ENCODE data around the gene OGFR. TPM values are rescaled to one million over a fixed set of nuclear protein-coding genes. Genes with fewer than 3 reads are reported as not detected.

OGFR gene
- total RNA-seq, 1 donor from 2014 or later = 96.5 TPM

- H3K4me1 ChIP-seq (ENCODE audit: insufficient read depth, low read length) = peaks cover 19% of the 10 kb centered on the region
- H3K36me3 Mint-ChIP-seq (ENCODE audit: low read depth, unreplicated experiment) = no peaks in the 10 kb centered on the region
- H3K9me3 Mint-ChIP-seq (ENCODE audit: unreplicated experiment) = no peaks in the 10 kb centered on the region
- H3K4me3 ChIP-seq (ENCODE audit: insufficient read depth, low read depth, low read length) = no peak overlapping the region
- no peaks in the 10 kb centered on the region for H3K9me3 ChIP-seq (ENCODE audit: insufficient read depth, low read depth, low read length)
- no peak for FAIRE-seq
- no peak overlapping the region for H3K27ac Mint-ChIP-seq (ENCODE audit: unreplicated experiment)
- no peak overlapping the region for H3K4me3 Mint-ChIP-seq (ENCODE audit: unreplicated experiment)
- no peak overlapping the region for H3K27ac ChIP-seq (ENCODE audit: low read depth, low read length)
- peaks cover 45% of the 10 kb centered on the region for H3K27me3 Mint-ChIP-seq (ENCODE audit: low read depth, unreplicated experiment)
- H3K27me3 ChIP-seq (ENCODE audit: insufficient read depth, low read length) = peaks cover 17% of the 10 kb centered on the region
- no peaks in the 10 kb centered on the region for H4K20me1 ChIP-seq (ENCODE audit: insufficient read depth, low read length)
- no peaks in the 10 kb centered on the region for H3K79me2 ChIP-seq (ENCODE audit: insufficient read depth, low read length)
- H3K9ac ChIP-seq (ENCODE audit: low read length) = no peak overlapping the region
- H3K4me1 Mint-ChIP-seq (ENCODE audit: low read depth, unreplicated experiment) = peaks cover 1% of the 10 kb centered on the region
- H3K4me2 ChIP-seq (ENCODE audit: low read length) = no peak overlapping the region
- DNase-seq (ENCODE audit: low read depth) = no peak
- H3K36me3 ChIP-seq (ENCODE audit: insufficient read depth, low read length) = no peaks in the 10 kb centered on the region
- TF ChIP-seq CTCF (IDR thresholded peaks at IDR 0.05; ENCODE audit: insufficient read depth, low read depth, low read length) = no peak
- TF ChIP-seq EZH2 (IDR thresholded peaks at IDR 0.05; ENCODE audit: insufficient read depth, low read length) = no peak
- H2AFZ ChIP-seq (ENCODE audit: low read depth, low read length) = no peak overlapping the region
Measured at GRCh38 chr20:62770916-62771315, 33.7 kb upstream of the OGFR start.

- no peaks in the 10 kb centered on the region for H3K9me3 Mint-ChIP-seq (ENCODE audit: unreplicated experiment)
- H3K4me1 Mint-ChIP-seq (ENCODE audit: low read depth, unreplicated experiment) = no peaks in the 10 kb centered on the region
- no peaks in the 10 kb centered on the region for H4K20me1 ChIP-seq (ENCODE audit: insufficient read depth, low read length)
- DNase-seq (ENCODE audit: low read depth) (no peak), FAIRE-seq (no peak)
- H3K79me2 ChIP-seq (ENCODE audit: insufficient read depth, low read length) = no peaks in the 10 kb centered on the region
- no peak overlapping the region for H3K4me3 Mint-ChIP-seq (ENCODE audit: unreplicated experiment)
- no peaks in the 10 kb centered on the region for H3K36me3 Mint-ChIP-seq (ENCODE audit: low read depth, unreplicated experiment)
- no peak overlapping the region for H3K9ac ChIP-seq (ENCODE audit: low read length)
- H3K4me1 ChIP-seq (ENCODE audit: insufficient read depth, low read length) = peaks cover 19% of the 10 kb centered on the region
- no peaks in the 10 kb centered on the region for H3K36me3 ChIP-seq (ENCODE audit: insufficient read depth, low read length)
- TF ChIP-seq EZH2 (IDR thresholded peaks at IDR 0.05; ENCODE audit: insufficient read depth, low read length) (no peak), CTCF (IDR thresholded peaks at IDR 0.05; ENCODE audit: insufficient read depth, low read depth, low read length) (no peak)
- peaks cover 41% of the 10 kb centered on the region for H3K27me3 Mint-ChIP-seq (ENCODE audit: low read depth, unreplicated experiment)
- no peak overlapping the region for H3K4me3 ChIP-seq (ENCODE audit: insufficient read depth, low read depth, low read length)
- H3K9me3 ChIP-seq (ENCODE audit: insufficient read depth, low read depth, low read length) = no peaks in the 10 kb centered on the region
- H3K27ac Mint-ChIP-seq (ENCODE audit: unreplicated experiment) = no peak overlapping the region
- H3K27me3 ChIP-seq (ENCODE audit: insufficient read depth, low read length) = peaks cover 14% of the 10 kb centered on the region
- no peak overlapping the region for H3K27ac ChIP-seq (ENCODE audit: low read depth, low read length)
- H2AFZ ChIP-seq (ENCODE audit: low read depth, low read length) = no peak overlapping the region
- H3K4me2 ChIP-seq (ENCODE audit: low read length) = no peak overlapping the region
Measured at GRCh38 chr20:62771396-62772102, 33.1 kb upstream of the OGFR start.

- TF ChIP-seq EZH2 (IDR thresholded peaks at IDR 0.05; ENCODE audit: insufficient read depth, low read length) (no peak), CTCF (IDR thresholded peaks at IDR 0.05; ENCODE audit: insufficient read depth, low read depth, low read length) (no peak)
- Mint-ChIP-seq H3K4me3 (ENCODE audit: unreplicated experiment) (no peak overlapping the region), H3K36me3 (ENCODE audit: low read depth, unreplicated experiment) (no peaks in the 10 kb centered on the region), H3K27me3 (ENCODE audit: low read depth, unreplicated experiment) (peaks cover 38% of the 10 kb centered on the region), H3K4me1 (ENCODE audit: low read depth, unreplicated experiment) (no peaks in the 10 kb centered on the region), H3K27ac (ENCODE audit: unreplicated experiment) (no peak overlapping the region), H3K9me3 (ENCODE audit: unreplicated experiment) (no peaks in the 10 kb centered on the region)
- Histone ChIP-seq H3K27me3 (ENCODE audit: insufficient read depth, low read length) (peaks cover 11% of the 10 kb centered on the region), H3K9ac (ENCODE audit: low read length) (no peak overlapping the region), H3K36me3 (ENCODE audit: insufficient read depth, low read length) (no peaks in the 10 kb centered on the region), H3K4me2 (ENCODE audit: low read length) (no peak overlapping the region), H3K9me3 (ENCODE audit: insufficient read depth, low read depth, low read length) (no peaks in the 10 kb centered on the region), H3K79me2 (ENCODE audit: insufficient read depth, low read length) (no peaks in the 10 kb centered on the region), H3K27ac (ENCODE audit: low read depth, low read length) (no peak overlapping the region), H3K4me1 (ENCODE audit: insufficient read depth, low read length) (peaks cover 19% of the 10 kb centered on the region), H4K20me1 (ENCODE audit: insufficient read depth, low read length) (no peaks in the 10 kb centered on the region), H2AFZ (ENCODE audit: low read depth, low read length) (no peak overlapping the region), H3K4me3 (ENCODE audit: insufficient read depth, low read depth, low read length) (no peak overlapping the region)
- FAIRE-seq (no peak), DNase-seq (ENCODE audit: low read depth) (no peak)
Measured at GRCh38 chr20:62772103-62772611, 32.5 kb upstream of the OGFR start.

Data from astrocyte (in vitro differentiated cells and primary cell).